ENCODE measurements around the gene IL2RA. TPM values are rescaled to one million over a fixed set of nuclear protein-coding genes. Genes with fewer than 3 reads are reported as not detected.

IL2RA gene
- total and polyA plus RNA-seq, 9 of the 15 experiments (the other 6 are each of a cell fraction or from before 2014, with no cell fraction given) = 0.95 TPM; not detected in 8

DNA sequence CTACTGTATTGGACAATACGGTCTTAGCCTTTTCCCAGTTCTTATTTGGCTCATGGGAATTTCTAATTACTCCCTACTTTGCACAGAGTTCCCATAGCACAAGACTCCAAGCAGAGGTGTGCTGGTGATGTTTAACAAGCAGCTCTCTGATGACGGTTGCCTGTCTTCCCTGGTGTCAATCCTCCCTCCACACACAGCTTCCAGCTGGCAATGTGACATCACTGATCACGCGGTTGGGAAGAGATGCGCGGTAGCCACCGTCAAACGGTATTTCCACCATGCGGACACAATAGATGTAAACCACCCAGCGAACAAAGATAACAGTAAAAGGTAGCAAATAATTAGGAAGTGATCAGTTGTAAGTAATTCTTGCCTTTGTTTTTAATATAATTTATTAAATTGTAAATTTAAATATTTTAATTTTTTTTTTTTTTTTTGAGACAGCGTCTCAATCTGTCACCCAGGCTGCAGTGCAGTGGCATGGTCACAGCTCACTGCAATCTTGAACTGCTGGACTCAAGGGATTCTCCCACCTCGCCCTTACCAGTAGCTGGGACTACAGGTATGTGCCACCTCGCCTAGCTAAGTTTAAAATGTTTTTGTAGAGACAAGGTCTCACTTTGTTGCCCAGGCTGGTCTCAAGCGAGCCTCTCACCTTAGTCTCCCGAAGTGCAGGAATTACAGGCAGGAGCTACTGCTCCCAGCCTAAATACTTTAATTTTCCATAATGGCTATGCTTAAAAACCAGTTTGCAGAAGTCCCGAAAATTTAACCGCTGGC is 48.6 kb downstream of the IL2RA start:
- H4K20me1 ChIP-seq (replicated peaks; ENCODE audit: control insufficient read depth, insufficient read depth, low read length) = no peaks in the 10 kb centered on the region
- no TSS peak for BruUV-seq (replicated peaks)
- FAIRE-seq (no peak), DNase-seq (ENCODE audit: extremely low read depth in 1 of 4, low spot score in 3 of 4) (peak in 2 of 4 experiments; percentile 39 to 50), ATAC-seq (peak; percentile 44)
- no peak overlapping the region for H3K4me2 ChIP-seq (ENCODE audit: insufficient read depth, low read length)
- 28% methylated on average over 17 of the region's 17 CpGs for WGBS (ENCODE audit: insufficient coverage, low coverage, missing lambda C conversion rate)
- no peaks in the 10 kb centered on the region for H3K36me3 ChIP-seq (ENCODE audit: control insufficient read depth, insufficient read depth, low read length)
- intact Hi-C loops (cut with micrococcal nuclease) = loop anchor here (1.0 to 10.0 kb wide), 4 partner anchors 37 to 388 kb away; partner anchors contain the start of gene RBM17
- no peak overlapping the region for H3K9ac ChIP-seq (ENCODE audit: insufficient read depth in 1 of 2, low read depth in 2 of 2, low read length in 2 of 2)
- peaks cover 4 to 10% of the 10 kb centered on the region in 2 experiments; a peak in 2 of 5 replicates for H3K27me3 ChIP-seq (ENCODE audit: control insufficient read depth in 2 of 2, insufficient read depth in 2 of 2, low read length in 2 of 2)
- no peaks in the 10 kb centered on the region; a peak in 2 of 5 replicates for H3K4me1 ChIP-seq (replicated peaks in 1 of 2; ENCODE audit: control insufficient read depth in 2 of 2, insufficient read depth in 2 of 2, low read length in 2 of 2)
- H2AFZ ChIP-seq (ENCODE audit: low read depth, low read length) = peak overlapping the region; percentile 11; the same call in 1 of the 2 replicates
- no peak overlapping the region for H3K27ac ChIP-seq (ENCODE audit: extremely low read depth, low read depth, low read length)
- H3K4me3 ChIP-seq = no peak overlapping the region
- no peaks in the 10 kb centered on the region for H3K9me1 ChIP-seq (ENCODE audit: control insufficient read depth, insufficient read depth, low read length)
- POLR2A ChIA-PET = interaction anchor here (0.6 to 1.5 kb wide), 3 partner anchors 9 to 203 kb away, joined by 3 to 4 read pairs (median 3); no protein-coding TSS in a partner anchor
- CTCF ChIA-PET (ENCODE audit: low intra/inter-chr PET ratio) = interaction anchor here (0.6 to 2.8 kb wide), 7 partner anchors 37 to 1606 kb away, joined by 3 to 13 read pairs (median 5); partner anchors contain the start of gene RBM17
- in situ Hi-C loops (cut with MboI) = no loop called here
- H3K9me3 ChIP-seq (replicated peaks; ENCODE audit: control insufficient read depth, insufficient read depth, low read depth, low read length) = no peaks in the 10 kb centered on the region
- no peaks in the 10 kb centered on the region for H3K79me2 ChIP-seq (ENCODE audit: control insufficient read depth, insufficient read depth, low read length)
- 0 out of 2 replicates have a peak, but pooled peaks have one; percentile 3 for TF ChIP-seq CREM (IDR thresholded peaks at IDR 0.05; ENCODE audit: low read depth)
- TF ChIP-seq, protein P1, sequence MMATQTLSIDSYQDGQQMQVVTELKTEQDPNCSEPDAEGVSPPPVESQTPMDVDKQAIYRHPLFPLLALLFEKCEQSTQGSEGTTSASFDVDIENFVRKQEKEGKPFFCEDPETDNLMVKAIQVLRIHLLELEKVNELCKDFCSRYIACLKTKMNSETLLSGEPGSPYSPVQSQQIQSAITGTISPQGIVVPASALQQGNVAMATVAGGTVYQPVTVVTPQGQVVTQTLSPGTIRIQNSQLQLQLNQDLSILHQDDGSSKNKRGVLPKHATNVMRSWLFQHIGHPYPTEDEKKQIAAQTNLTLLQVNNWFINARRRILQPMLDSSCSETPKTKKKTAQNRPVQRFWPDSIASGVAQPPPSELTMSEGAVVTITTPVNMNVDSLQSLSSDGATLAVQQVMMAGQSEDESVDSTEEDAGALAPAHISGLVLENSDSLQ (IDR thresholded peaks at IDR 0.05) = peak; percentile 29; the same call in 1 of the 2 replicates
- no peak for TF ChIP-seq MEF2D (tag; conservative IDR thresholded peaks at IDR 0.05; ENCODE audit: low read depth)
- TF ChIP-seq ATF1 (CRISPR knock-in tag; IDR thresholded peaks at IDR 0.05) = no peak; the same call in 1 of the 2 replicates
- 0 out of 2 replicates have a peak, but pooled peaks have one; percentile 16 for TF ChIP-seq ATF1 (tag; IDR thresholded peaks at IDR 0.05)
- TF ChIP-seq, protein P2, sequence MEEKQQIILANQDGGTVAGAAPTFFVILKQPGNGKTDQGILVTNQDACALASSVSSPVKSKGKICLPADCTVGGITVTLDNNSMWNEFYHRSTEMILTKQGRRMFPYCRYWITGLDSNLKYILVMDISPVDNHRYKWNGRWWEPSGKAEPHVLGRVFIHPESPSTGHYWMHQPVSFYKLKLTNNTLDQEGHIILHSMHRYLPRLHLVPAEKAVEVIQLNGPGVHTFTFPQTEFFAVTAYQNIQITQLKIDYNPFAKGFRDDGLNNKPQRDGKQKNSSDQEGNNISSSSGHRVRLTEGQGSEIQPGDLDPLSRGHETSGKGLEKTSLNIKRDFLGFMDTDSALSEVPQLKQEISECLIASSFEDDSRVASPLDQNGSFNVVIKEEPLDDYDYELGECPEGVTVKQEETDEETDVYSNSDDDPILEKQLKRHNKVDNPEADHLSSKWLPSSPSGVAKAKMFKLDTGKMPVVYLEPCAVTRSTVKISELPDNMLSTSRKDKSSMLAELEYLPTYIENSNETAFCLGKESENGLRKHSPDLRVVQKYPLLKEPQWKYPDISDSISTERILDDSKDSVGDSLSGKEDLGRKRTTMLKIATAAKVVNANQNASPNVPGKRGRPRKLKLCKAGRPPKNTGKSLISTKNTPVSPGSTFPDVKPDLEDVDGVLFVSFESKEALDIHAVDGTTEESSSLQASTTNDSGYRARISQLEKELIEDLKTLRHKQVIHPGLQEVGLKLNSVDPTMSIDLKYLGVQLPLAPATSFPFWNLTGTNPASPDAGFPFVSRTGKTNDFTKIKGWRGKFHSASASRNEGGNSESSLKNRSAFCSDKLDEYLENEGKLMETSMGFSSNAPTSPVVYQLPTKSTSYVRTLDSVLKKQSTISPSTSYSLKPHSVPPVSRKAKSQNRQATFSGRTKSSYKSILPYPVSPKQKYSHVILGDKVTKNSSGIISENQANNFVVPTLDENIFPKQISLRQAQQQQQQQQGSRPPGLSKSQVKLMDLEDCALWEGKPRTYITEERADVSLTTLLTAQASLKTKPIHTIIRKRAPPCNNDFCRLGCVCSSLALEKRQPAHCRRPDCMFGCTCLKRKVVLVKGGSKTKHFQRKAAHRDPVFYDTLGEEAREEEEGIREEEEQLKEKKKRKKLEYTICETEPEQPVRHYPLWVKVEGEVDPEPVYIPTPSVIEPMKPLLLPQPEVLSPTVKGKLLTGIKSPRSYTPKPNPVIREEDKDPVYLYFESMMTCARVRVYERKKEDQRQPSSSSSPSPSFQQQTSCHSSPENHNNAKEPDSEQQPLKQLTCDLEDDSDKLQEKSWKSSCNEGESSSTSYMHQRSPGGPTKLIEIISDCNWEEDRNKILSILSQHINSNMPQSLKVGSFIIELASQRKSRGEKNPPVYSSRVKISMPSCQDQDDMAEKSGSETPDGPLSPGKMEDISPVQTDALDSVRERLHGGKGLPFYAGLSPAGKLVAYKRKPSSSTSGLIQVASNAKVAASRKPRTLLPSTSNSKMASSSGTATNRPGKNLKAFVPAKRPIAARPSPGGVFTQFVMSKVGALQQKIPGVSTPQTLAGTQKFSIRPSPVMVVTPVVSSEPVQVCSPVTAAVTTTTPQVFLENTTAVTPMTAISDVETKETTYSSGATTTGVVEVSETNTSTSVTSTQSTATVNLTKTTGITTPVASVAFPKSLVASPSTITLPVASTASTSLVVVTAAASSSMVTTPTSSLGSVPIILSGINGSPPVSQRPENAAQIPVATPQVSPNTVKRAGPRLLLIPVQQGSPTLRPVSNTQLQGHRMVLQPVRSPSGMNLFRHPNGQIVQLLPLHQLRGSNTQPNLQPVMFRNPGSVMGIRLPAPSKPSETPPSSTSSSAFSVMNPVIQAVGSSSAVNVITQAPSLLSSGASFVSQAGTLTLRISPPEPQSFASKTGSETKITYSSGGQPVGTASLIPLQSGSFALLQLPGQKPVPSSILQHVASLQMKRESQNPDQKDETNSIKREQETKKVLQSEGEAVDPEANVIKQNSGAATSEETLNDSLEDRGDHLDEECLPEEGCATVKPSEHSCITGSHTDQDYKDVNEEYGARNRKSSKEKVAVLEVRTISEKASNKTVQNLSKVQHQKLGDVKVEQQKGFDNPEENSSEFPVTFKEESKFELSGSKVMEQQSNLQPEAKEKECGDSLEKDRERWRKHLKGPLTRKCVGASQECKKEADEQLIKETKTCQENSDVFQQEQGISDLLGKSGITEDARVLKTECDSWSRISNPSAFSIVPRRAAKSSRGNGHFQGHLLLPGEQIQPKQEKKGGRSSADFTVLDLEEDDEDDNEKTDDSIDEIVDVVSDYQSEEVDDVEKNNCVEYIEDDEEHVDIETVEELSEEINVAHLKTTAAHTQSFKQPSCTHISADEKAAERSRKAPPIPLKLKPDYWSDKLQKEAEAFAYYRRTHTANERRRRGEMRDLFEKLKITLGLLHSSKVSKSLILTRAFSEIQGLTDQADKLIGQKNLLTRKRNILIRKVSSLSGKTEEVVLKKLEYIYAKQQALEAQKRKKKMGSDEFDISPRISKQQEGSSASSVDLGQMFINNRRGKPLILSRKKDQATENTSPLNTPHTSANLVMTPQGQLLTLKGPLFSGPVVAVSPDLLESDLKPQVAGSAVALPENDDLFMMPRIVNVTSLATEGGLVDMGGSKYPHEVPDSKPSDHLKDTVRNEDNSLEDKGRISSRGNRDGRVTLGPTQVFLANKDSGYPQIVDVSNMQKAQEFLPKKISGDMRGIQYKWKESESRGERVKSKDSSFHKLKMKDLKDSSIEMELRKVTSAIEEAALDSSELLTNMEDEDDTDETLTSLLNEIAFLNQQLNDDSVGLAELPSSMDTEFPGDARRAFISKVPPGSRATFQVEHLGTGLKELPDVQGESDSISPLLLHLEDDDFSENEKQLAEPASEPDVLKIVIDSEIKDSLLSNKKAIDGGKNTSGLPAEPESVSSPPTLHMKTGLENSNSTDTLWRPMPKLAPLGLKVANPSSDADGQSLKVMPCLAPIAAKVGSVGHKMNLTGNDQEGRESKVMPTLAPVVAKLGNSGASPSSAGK (IDR thresholded peaks at IDR 0.05) = 0 out of 2 replicates have a peak, but pooled peaks have one; percentile 12
